MM.1S (cell line): ENCODE results near the gene LRRC23.
"Not testable (repeated sequence)": the region's sequence is repeated elsewhere in the genome, so short reads cannot be mapped to it uniquely, and the experiment has no call there.

Experiments
- DNase-seq: peaks from one replicate; pipeline ENCODE4 v3.0.0-alpha.2; 2015
- H2AFZ ChIP-seq: fragments of 300-600 bp; sonication (generic); 2 replicates; pipeline ENCODE4 v1.6.0; 2016; ENCODE audit warnings: antibody characterized with exemption, low read length
- H3F3A ChIP-seq: fragments of 300-600 bp; sonication (generic); 2 replicates; pipeline ENCODE4 v1.6.1; 2016; ENCODE audit warnings: mild to moderate bottlenecking, antibody characterized with exemption, low read length, moderate library complexity, mixed read lengths; ENCODE audit not compliant: insufficient read depth
- H3K27ac ChIP-seq: fragments of 300-600 bp; sonication (generic); 2 replicates; pipeline ENCODE4 v1.5.1; 2016; ENCODE audit warnings: mild to moderate bottlenecking, low read length
- H3K27me3 ChIP-seq: fragments of 300-600 bp; sonication (generic); replicated peaks from 2 replicates; pipeline ENCODE4 v1.6.0; 2016; ENCODE audit warnings: low read length; ENCODE audit not compliant: insufficient read depth
- H3K36me3 ChIP-seq: fragments of 300-600 bp; sonication (generic); replicated peaks from 2 replicates; pipeline ENCODE4 v1.6.1; 2016; ENCODE audit warnings: mild to moderate bottlenecking, low read length, mixed read lengths; ENCODE audit not compliant: insufficient read depth
- H3K4me1 ChIP-seq: fragments of 300-600 bp; sonication (generic); 2 replicates; pipeline ENCODE4 v1.6.1; 2016; ENCODE audit warnings: low read length, mixed read lengths
- H3K4me2 ChIP-seq: fragments of 300-600 bp; sonication (generic); 2 replicates; pipeline ENCODE4 v1.6.0; 2016; ENCODE audit warnings: low read depth, low read length
- H3K4me3 ChIP-seq: fragments of 300-600 bp; sonication (generic); 2 replicates; pipeline ENCODE4 v1.5.1; 2016; ENCODE audit warnings: low read length, mixed read lengths
- H3K79me2 ChIP-seq: fragments of 300-600 bp; sonication (generic); 2 replicates; pipeline ENCODE4 v1.6.1; 2016; ENCODE audit warnings: mixed run types, low read length, mixed read lengths
- H3K9ac ChIP-seq: fragments of 300-600 bp; sonication (generic); 2 replicates; pipeline ENCODE4 v1.6.1; 2016; ENCODE audit warnings: low read length, mixed read lengths
- H3K9me2 ChIP-seq: fragments of 300-600 bp; sonication (generic); replicated peaks from 2 replicates; pipeline ENCODE4 v1.6.1; 2016; ENCODE audit warnings: mild to moderate bottlenecking, low read length, mixed read lengths; ENCODE audit not compliant: insufficient read depth
- H3K9me3 ChIP-seq: fragments of 300-600 bp; sonication (generic); replicated peaks from 2 replicates; pipeline ENCODE4 v1.6.1; 2016; ENCODE audit warnings: mild to moderate bottlenecking, low read length, mixed read lengths; ENCODE audit not compliant: insufficient read depth
- H4K20me1 ChIP-seq: fragments of 300-600 bp; sonication (generic); 2 replicates; pipeline ENCODE4 v1.6.1; 2016; ENCODE audit warnings: mild to moderate bottlenecking, low read length, moderate library complexity, mixed read lengths; ENCODE audit not compliant: insufficient read depth
- CTCF ChIP-seq: fragments of 300-600 bp; sonication (generic); IDR thresholded peaks from 2 replicates; pipeline ENCODE4 v1.5.1; 2016; ENCODE audit warnings: antibody characterized with exemption, low read length, mixed read lengths
- EZH2 ChIP-seq: fragments of 300-600 bp; sonication (generic); optimal IDR thresholded peaks from 2 replicates; pipeline ENCODE3; 2017; ENCODE audit warnings: low read depth, mild to moderate bottlenecking, antibody characterized with exemption, low read length, mixed read lengths
- EZH2phosphoT487 ChIP-seq: fragments of 300-600 bp; sonication (generic); IDR thresholded peaks from 2 replicates; pipeline ENCODE4 v1.6.1; 2018; ENCODE audit warnings: antibody characterized with exemption, low read length

Gene LRRC23

GRCh38 chr12:6871052-6871957 lies 33.3 kb upstream of the LRRC23 start:
- H4K20me1 ChIP-seq: peaks cover 23% of the 10 kb centered on the region
- H3K4me2 ChIP-seq: peak overlapping the region; percentile 99; the same call in 1 of the 2 replicates
- peaks cover 50% of the 10 kb centered on the region for H3K79me2 ChIP-seq
- H3K27me3 ChIP-seq: no peaks in the 10 kb centered on the region
- H3K9ac ChIP-seq: no peak overlapping the region; the same call in 1 of the 2 replicates
- no peaks in the 10 kb centered on the region for H3K9me2 ChIP-seq
- DNase-seq: peak; percentile 33
- H3K4me1 ChIP-seq: peaks cover 36% of the 10 kb centered on the region
- peaks cover 49% of the 10 kb centered on the region for H3F3A ChIP-seq
- TF ChIP-seq CTCF (no peak), EZH2phosphoT487 (no peak)
- no peak overlapping the region; the same call in 1 of the 2 replicates for H3K4me3 ChIP-seq
- H3K36me3 ChIP-seq: peaks cover 4% of the 10 kb centered on the region
- peak overlapping the region; percentile 33; the same call in 1 of the 2 replicates for H3K27ac ChIP-seq
- no peaks in the 10 kb centered on the region for H3K9me3 ChIP-seq
- no peak overlapping the region for H2AFZ ChIP-seq

GRCh38 chr12:6872073-6873048 lies 32.3 kb upstream of the LRRC23 start:
- Histone ChIP-seq H3K79me2 (peaks cover 49% of the 10 kb centered on the region), H3F3A (peaks cover 47% of the 10 kb centered on the region), H3K9me3 (no peaks in the 10 kb centered on the region), H3K36me3 (peaks cover 4% of the 10 kb centered on the region), H2AFZ (peak overlapping the region; percentile 77; the same call in 1 of the 2 replicates), H3K9ac (peak overlapping the region; percentile 86), H4K20me1 (peaks cover 23% of the 10 kb centered on the region), H3K27me3 (no peaks in the 10 kb centered on the region), H3K4me1 (peaks cover 31% of the 10 kb centered on the region), H3K4me2 (peak overlapping the region; percentile 99), H3K9me2 (no peaks in the 10 kb centered on the region), H3K4me3 (peak overlapping the region; percentile 94), H3K27ac (peak overlapping the region; percentile 39; the same call in 1 of the 2 replicates)
- TF ChIP-seq EZH2 (no peak), CTCF (peak; percentile 94)
- DNase-seq: peak; percentile 82

- H3K4me3 ChIP-seq: peak within 1 kb of the TSS; percentile 94
- peaks cover 43% of the 10 kb centered on the region for H3F3A ChIP-seq
- H2AFZ ChIP-seq: peak within 1 kb of the TSS; percentile 77
- DNase-seq: peak; percentile 98
- peak within 1 kb of the TSS; percentile 99 for H3K4me2 ChIP-seq
- H3K27me3 ChIP-seq: no peaks in the 10 kb centered on the region
- peaks cover 39% of the 10 kb centered on the region for H3K79me2 ChIP-seq
- peaks cover 4% of the 10 kb centered on the region for H3K36me3 ChIP-seq
- no peaks in the 10 kb centered on the region for H3K9me3 ChIP-seq
- peaks cover 18% of the 10 kb centered on the region for H4K20me1 ChIP-seq
- peak within 1 kb of the TSS; percentile 86 for H3K9ac ChIP-seq
- H3K27ac ChIP-seq: peak within 1 kb of the TSS; percentile 39; the same call in 1 of the 2 replicates
- no peaks in the 10 kb centered on the region for H3K9me2 ChIP-seq
- TF ChIP-seq CTCF (no peak), EZH2 (no peak), EZH2phosphoT487 (no peak)
- peaks cover 31% of the 10 kb centered on the region for H3K4me1 ChIP-seq
Measured at GRCh38 chr12:6873094-6874014, 31.3 kb upstream of the LRRC23 start, which contains the start of gene SPSB2. Gene SPSB2, minus strand, starts transcription at chr12:6873303. Its CDS starts 402 bp downstream, at chr12:6872901.

- Histone ChIP-seq H3K4me1 (peaks cover 28% of the 10 kb centered on the region), H3F3A (peaks cover 37% of the 10 kb centered on the region), H3K79me2 (peaks cover 33% of the 10 kb centered on the region), H3K4me3 (peak overlapping the region; percentile 94), H4K20me1 (peaks cover 14% of the 10 kb centered on the region), H2AFZ (peak overlapping the region; percentile 75), H3K4me2 (peak overlapping the region; percentile 90), H3K9ac (peak overlapping the region; percentile 30; the same call in 1 of the 2 replicates)
- not testable (repeated sequence) for H3K9me2 ChIP-seq, H3K36me3 ChIP-seq, DNase-seq, H3K27me3 ChIP-seq, H3K27ac ChIP-seq, H3K9me3 ChIP-seq
Measured at GRCh38 chr12:6874015-6874368, 30.6 kb upstream of the LRRC23 start.
